Nephron (organoid): ENCODE results near the gene SIM1.
A peak's percentile ranks its signal among the peaks of the same experiment; 100 is the strongest.

Source experiments
- H3K27ac Mint-ChIP-seq, 3 experiments: 2 replicates each; pipeline ENCODE4 v1.8.0; 2020; ENCODE audit warnings: mixed read lengths in 3 of 3, mild to moderate bottlenecking in 2 of 3, moderate library complexity in 1 of 3
- H3K27me3 Mint-ChIP-seq: 2 replicates; pipeline ENCODE4 v1.8.0; 2021; ENCODE audit warnings: low read depth, mild to moderate bottlenecking, moderate library complexity, mixed read lengths
- H3K36me3 Mint-ChIP-seq: 2 replicates; pipeline ENCODE4 v1.8.0; 2020; ENCODE audit warnings: low read depth, mixed read lengths
- H3K4me1 Mint-ChIP-seq: 2 replicates; pipeline ENCODE4 v1.8.0; 2020; ENCODE audit warnings: mixed read lengths
- H3K4me3 Mint-ChIP-seq, 3 experiments: 2 replicates each; pipeline ENCODE4 v1.8.0; 2020; ENCODE audit warnings: mild to moderate bottlenecking in 3 of 3, mixed read lengths in 3 of 3, moderate library complexity in 2 of 3
- H3K9me3 Mint-ChIP-seq: 2 replicates; pipeline ENCODE4 v1.8.0; 2020; ENCODE audit warnings: mixed read lengths
- TF ChIP-seq, protein P1 (sequence below), 3 experiments: fragments of 200-600 bp; sonication (generic); IDR thresholded peaks; one replicate each; pipeline ENCODE4 v1.5.0; 2021; ENCODE audit warnings: antibody characterized with exemption in 3 of 3; ENCODE audit not compliant: unreplicated experiment in 3 of 3

SIM1 gene

DNA sequence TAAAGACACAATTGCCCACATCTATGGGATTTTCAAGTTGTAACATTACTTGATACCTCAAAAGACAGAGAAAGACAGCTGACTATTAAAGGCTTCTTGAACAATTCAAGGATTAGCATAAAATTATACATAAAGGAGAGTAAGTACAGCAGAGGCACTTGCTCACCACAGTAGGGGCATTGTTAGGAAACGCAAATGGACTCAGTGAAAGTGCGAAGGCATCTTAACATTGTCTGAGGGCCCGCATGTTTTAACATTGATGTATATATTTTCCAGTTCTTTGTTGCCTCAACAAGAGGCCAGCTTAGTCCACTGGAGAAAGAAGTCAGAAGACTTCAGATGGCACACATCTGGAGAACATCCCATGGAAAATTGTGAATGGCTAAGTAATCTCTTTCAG, 115.4 kb downstream of the SIM1 start:
- Mint-ChIP-seq H3K27ac (no peak overlapping the region), H3K4me3 (no peak overlapping the region), H3K27me3 (no peaks in the 10 kb centered on the region), H3K4me1 (peaks cover 9% of the 10 kb centered on the region), H3K9me3 (peaks cover 6% of the 10 kb centered on the region), H3K36me3 (no peaks in the 10 kb centered on the region)
- TF ChIP-seq, protein P1, sequence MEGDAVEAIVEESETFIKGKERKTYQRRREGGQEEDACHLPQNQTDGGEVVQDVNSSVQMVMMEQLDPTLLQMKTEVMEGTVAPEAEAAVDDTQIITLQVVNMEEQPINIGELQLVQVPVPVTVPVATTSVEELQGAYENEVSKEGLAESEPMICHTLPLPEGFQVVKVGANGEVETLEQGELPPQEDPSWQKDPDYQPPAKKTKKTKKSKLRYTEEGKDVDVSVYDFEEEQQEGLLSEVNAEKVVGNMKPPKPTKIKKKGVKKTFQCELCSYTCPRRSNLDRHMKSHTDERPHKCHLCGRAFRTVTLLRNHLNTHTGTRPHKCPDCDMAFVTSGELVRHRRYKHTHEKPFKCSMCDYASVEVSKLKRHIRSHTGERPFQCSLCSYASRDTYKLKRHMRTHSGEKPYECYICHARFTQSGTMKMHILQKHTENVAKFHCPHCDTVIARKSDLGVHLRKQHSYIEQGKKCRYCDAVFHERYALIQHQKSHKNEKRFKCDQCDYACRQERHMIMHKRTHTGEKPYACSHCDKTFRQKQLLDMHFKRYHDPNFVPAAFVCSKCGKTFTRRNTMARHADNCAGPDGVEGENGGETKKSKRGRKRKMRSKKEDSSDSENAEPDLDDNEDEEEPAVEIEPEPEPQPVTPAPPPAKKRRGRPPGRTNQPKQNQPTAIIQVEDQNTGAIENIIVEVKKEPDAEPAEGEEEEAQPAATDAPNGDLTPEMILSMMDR (IDR thresholded peaks at IDR 0.05; ENCODE audit: unreplicated experiment in 3 of 3), result no peak

- peaks cover 6% of the 10 kb centered on the region for H3K4me1 Mint-ChIP-seq
- H3K27me3 Mint-ChIP-seq, result no peaks in the 10 kb centered on the region
- no peaks in the 10 kb centered on the region for H3K36me3 Mint-ChIP-seq
Measured at GRCh38 chr6:100347901-100348550, 116.7 kb downstream of the SIM1 start.

GRCh38 chr6:100346828-100347227, 117.9 kb downstream of the SIM1 start:
- Mint-ChIP-seq H3K4me3 (no peak overlapping the region), H3K4me1 (peaks cover 10% of the 10 kb centered on the region), H3K27ac (no peak overlapping the region), H3K36me3 (no peaks in the 10 kb centered on the region), H3K27me3 (no peaks in the 10 kb centered on the region), H3K9me3 (peaks cover under 1% of the 10 kb centered on the region)
- TF ChIP-seq, protein P1 (IDR thresholded peaks at IDR 0.05; ENCODE audit: unreplicated experiment in 3 of 3), result no peak

More at GRCh38 chr6:100347901-100348550, 116.7 kb downstream of the SIM1 start:
- no peak overlapping the region for H3K27ac Mint-ChIP-seq
- H3K9me3 Mint-ChIP-seq, result peaks cover 2% of the 10 kb centered on the region
- H3K4me3 Mint-ChIP-seq, result no peak overlapping the region
- TF ChIP-seq, protein P1 (IDR thresholded peaks at IDR 0.05; ENCODE audit: unreplicated experiment in 3 of 3), result no peak

DNA sequence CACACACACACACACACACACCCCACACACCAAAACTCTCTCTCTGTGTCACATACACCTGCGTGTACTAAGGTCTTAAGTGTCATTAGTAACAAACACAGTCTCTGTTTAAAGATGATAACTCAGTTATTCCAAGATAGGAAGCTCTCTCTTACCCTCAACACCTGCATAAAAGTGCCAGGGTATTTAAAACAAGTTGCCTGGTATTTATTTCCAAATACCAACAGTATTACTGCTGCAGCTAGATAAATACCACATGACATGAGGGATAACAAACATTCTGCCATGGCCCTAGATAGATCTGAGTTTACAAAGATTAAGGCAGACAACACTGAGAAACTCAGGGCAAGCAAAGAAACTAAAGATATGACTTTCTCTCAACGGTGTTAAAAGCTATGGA, 118.5 kb downstream of the SIM1 start:
- no peaks in the 10 kb centered on the region for H3K27me3 Mint-ChIP-seq
- TF ChIP-seq, protein P1 (IDR thresholded peaks at IDR 0.05; ENCODE audit: unreplicated experiment in 3 of 3), result no peak
- peaks cover 10% of the 10 kb centered on the region for H3K4me1 Mint-ChIP-seq
- H3K4me3 Mint-ChIP-seq, result no peak overlapping the region
- H3K9me3 Mint-ChIP-seq, result no peaks in the 10 kb centered on the region
- peak overlapping the region in 1 of 3 experiments; percentile 0 for H3K27ac Mint-ChIP-seq
- no peaks in the 10 kb centered on the region for H3K36me3 Mint-ChIP-seq

DNA sequence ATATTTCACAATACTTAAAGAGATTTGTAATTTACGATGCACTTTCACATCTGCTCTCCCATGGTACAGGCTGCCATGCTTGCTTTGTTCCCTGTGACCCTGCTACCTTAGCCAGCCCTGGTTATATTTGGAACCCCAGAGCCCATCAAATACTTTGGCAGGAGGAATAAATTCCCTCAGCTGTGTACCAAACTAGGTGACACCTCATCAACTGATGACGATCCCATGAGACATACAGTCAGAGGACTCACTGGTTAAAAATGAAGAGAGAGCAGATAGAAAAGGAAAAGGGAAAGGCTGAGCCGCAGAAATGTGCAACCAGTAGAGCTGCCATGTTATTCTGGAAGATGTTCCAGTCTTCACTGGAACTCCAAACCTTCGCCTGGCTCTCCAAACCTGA, 120.0 kb downstream of the SIM1 start:
- TF ChIP-seq, protein P1 (IDR thresholded peaks at IDR 0.05; ENCODE audit: unreplicated experiment in 3 of 3), result no peak
- Mint-ChIP-seq H3K27ac (no peak overlapping the region), H3K9me3 (peaks cover 4% of the 10 kb centered on the region), H3K27me3 (no peaks in the 10 kb centered on the region), H3K36me3 (no peaks in the 10 kb centered on the region), H3K4me3 (no peak overlapping the region), H3K4me1 (peaks cover 10% of the 10 kb centered on the region)

DNA sequence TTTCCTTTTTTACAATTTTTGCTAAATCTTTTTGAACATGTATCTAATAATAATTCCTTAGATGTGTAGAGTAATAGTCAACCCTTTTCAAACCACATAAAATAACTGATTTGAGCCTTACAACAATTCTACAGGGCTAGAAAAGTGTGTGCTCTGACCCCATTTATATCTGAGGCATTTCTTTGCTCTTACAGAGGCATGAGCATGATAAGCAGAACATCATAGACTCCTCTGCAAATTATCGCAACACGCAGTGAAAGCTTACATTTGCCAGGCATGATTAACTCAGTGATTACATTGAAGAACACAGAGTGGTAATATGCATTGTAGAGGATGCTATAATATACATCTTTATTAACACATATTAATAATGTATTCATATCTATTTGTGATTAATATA, 120.4 kb downstream of the SIM1 start:
- TF ChIP-seq, protein P1 (IDR thresholded peaks at IDR 0.05; ENCODE audit: unreplicated experiment in 3 of 3), result no peak
- Mint-ChIP-seq H3K27ac (no peak overlapping the region), H3K9me3 (peaks cover 4% of the 10 kb centered on the region), H3K4me3 (no peak overlapping the region), H3K27me3 (no peaks in the 10 kb centered on the region), H3K36me3 (no peaks in the 10 kb centered on the region), H3K4me1 (peaks cover 10% of the 10 kb centered on the region)
